Measurements from ENCODE around the gene MAL. TPM values are rescaled to one million over a fixed set of nuclear protein-coding genes. Genes with fewer than 3 reads are reported as not detected.

Gene MAL
- total and polyA plus RNA-seq, 2 of the 4 experiments (the other 2 are of a cell fraction) = not detected

GRCh38 chr2:95022309-95023221 lies 2.9 kb upstream of the MAL start:
- H4K91ac ChIP-seq (ENCODE audit: insufficient read depth, low read depth, low read length) = no peak overlapping the region
- H2BK20ac ChIP-seq (ENCODE audit: low read depth, low read length) = no peak overlapping the region
- H3K27ac ChIP-seq (ENCODE audit: insufficient read depth, low read length) = no peak overlapping the region
- no peak overlapping the region for H2BK120ac ChIP-seq (ENCODE audit: low read depth, low read length)
- H3K4ac ChIP-seq (ENCODE audit: low read depth, low read length) = no peak overlapping the region
- H3K9me3 ChIP-seq (ENCODE audit: control insufficient read depth, insufficient read depth, low read length) = no peaks in the 10 kb centered on the region
- no peak overlapping the region for H3K14ac ChIP-seq (replicated peaks; ENCODE audit: low read depth, low read length)
- no peak overlapping the region for H3K23ac ChIP-seq (ENCODE audit: low read depth, low read length)
- POLR2A ChIA-PET (ENCODE audit: unreplicated experiment) = no interaction called here
- dilution Hi-C loops (cut with HindIII; ENCODE audit: low sequenced_read_pairs, unreplicated experiment) (no loop called here), in situ Hi-C loops (cut with MboI; ENCODE audit: low sequenced_read_pairs) (loop anchor here (5.0 kb wide), 1 partner anchor 55 kb away; no protein-coding TSS in a partner anchor), intact Hi-C loops (cut with micrococcal nuclease) (loop anchor here (1.0 kb wide), 5 partner anchors 31 to 185 kb away; partner anchors contain the start of gene ZNF892)
- peaks cover 4% of the 10 kb centered on the region; the same call in 1 of the 2 replicates for H3K4me1 ChIP-seq (ENCODE audit: control insufficient read depth, insufficient read depth, low read length)
- no peak overlapping the region for H2AK5ac ChIP-seq (ENCODE audit: low read depth, low read length)
- H3K4me2 ChIP-seq (ENCODE audit: low read depth, low read length) = no peak overlapping the region
- no peak overlapping the region for H2BK5ac ChIP-seq (ENCODE audit: low read depth, low read length, poor library complexity, severe bottlenecking)
- no peak overlapping the region for H2BK15ac ChIP-seq (ENCODE audit: low read depth, low read length)
- WGBS, 2 experiments (ENCODE audit: extremely low coverage in 2 of 2, insufficient read length in 1 of 2) = 69% methylated on average over 4 of the region's 15 CpGs; no CpG with 5 or more reads in 1 of the 2 experiments
- no peak overlapping the region for H3K18ac ChIP-seq (ENCODE audit: low read depth, low read length)
- peak; percentile 99 for ATAC-seq (ENCODE audit: low read depth)
- no peak overlapping the region for H3K9ac ChIP-seq (ENCODE audit: low read depth, low read length)
- no peaks in the 10 kb centered on the region for H3K79me1 ChIP-seq (ENCODE audit: low read depth in 1 of 2, low read length in 2 of 2)
- no peak overlapping the region for H3K4me3 ChIP-seq (ENCODE audit: insufficient read depth, low read depth, low read length)
- peak overlapping the region; percentile 58 for H2AFZ ChIP-seq (replicated peaks; ENCODE audit: low read length, poor library complexity)
- H4K20me1 ChIP-seq (ENCODE audit: insufficient read depth, low read length) = no peaks in the 10 kb centered on the region
- no TSS peak for BruUV-seq (replicated peaks)
- H4K8ac ChIP-seq (ENCODE audit: low read depth in 2 of 2, low read length in 2 of 2) = no peak overlapping the region
- DNase-seq = peak; percentile 54
- peaks cover 79% of the 10 kb centered on the region for H3K27me3 ChIP-seq (ENCODE audit: control insufficient read depth, insufficient read depth, low read length)
- no peak overlapping the region for H3K56ac ChIP-seq (ENCODE audit: extremely low read depth, insufficient read depth, low read length)
- peak overlapping the region; percentile 89 for H2AK9ac ChIP-seq (replicated peaks; ENCODE audit: low read depth, low read length, poor library complexity)
- H4K5ac ChIP-seq (ENCODE audit: low read depth, low read length) = no peak overlapping the region
- no peaks in the 10 kb centered on the region for H3K9me1 ChIP-seq (ENCODE audit: insufficient read depth, low read length)
- H3K36me3 ChIP-seq (ENCODE audit: control insufficient read depth, insufficient read depth, low read length) = no peaks in the 10 kb centered on the region
- CTCF ChIA-PET = interaction anchor here (0.5 to 1.9 kb wide), 12 partner anchors 8 to 96 kb away, joined by 3 to 9 read pairs (median 4); no protein-coding TSS in a partner anchor
- TF ChIP-seq MAFK (IDR thresholded peaks at IDR 0.05; ENCODE audit: low read depth, low read length) = no peak
- no peak for TF ChIP-seq CEBPB (IDR thresholded peaks at IDR 0.05; ENCODE audit: low read depth, low read length)
- no peak for TF ChIP-seq POLR2A (IDR thresholded peaks at IDR 0.05; ENCODE audit: low read depth, low read length)
- TF ChIP-seq RCOR1 (IDR thresholded peaks at IDR 0.05; ENCODE audit: insufficient replicate concordance, low read length) = no peak
- no peak for TF ChIP-seq MXI1 (IDR thresholded peaks at IDR 0.05; ENCODE audit: borderline replicate concordance, low read depth, low read length)
- no peak for TF ChIP-seq ELK1 (IDR thresholded peaks at IDR 0.05; ENCODE audit: borderline replicate concordance, low read depth, low read length)
- TF ChIP-seq USF2 (IDR thresholded peaks at IDR 0.05; ENCODE audit: low read depth, low read length) = no peak
- TF ChIP-seq NFE2L2 (IDR thresholded peaks at IDR 0.05; ENCODE audit: low read depth, low read length) = no peak
- TF ChIP-seq RAD21 (IDR thresholded peaks at IDR 0.05; ENCODE audit: low read length) = peak; percentile 76
- peak; percentile 61 for TF ChIP-seq SMC3 (IDR thresholded peaks at IDR 0.05; ENCODE audit: low read depth, low read length)
- peak; percentile 90 for TF ChIP-seq CTCF (conservative IDR thresholded peaks at IDR 0.05; ENCODE audit: low read depth, low read length)
- no peak for TF ChIP-seq FOS (IDR thresholded peaks at IDR 0.05; ENCODE audit: low read depth, low read length)
- no peak for TF ChIP-seq MAZ (IDR thresholded peaks at IDR 0.05; ENCODE audit: borderline replicate concordance, low read depth, low read length)
- no peak for TF ChIP-seq BHLHE40 (IDR thresholded peaks at IDR 0.05; ENCODE audit: low read depth, low read length)

Measured in IMR-90 (cell line).